Measurements from ENCODE around the gene TRABD2B. TPM values are rescaled to one million over a fixed set of nuclear protein-coding genes. Genes with fewer than 3 reads are reported as not detected.

TRABD2B gene
- total and polyA plus RNA-seq, 2 of the 13 experiments (the other 11 are each of a cell fraction or from before 2014, with no cell fraction given), result 0.04 TPM; not detected in 1

- WGBS (ENCODE audit: low lambda C conversion rate), result 61% methylated on average over 3 of the region's 3 CpGs
- POLR2A ChIA-PET, result no interaction called here
- H3K9ac ChIP-seq (ENCODE audit: insufficient read depth, low read depth, low read length), result no peak overlapping the region
- FAIRE-seq (no peak), ATAC-seq (no peak), DNase-seq (ENCODE audit: low spot score) (no peak)
- H3K27ac ChIP-seq (ENCODE audit: extremely low read length, insufficient read depth, low read length), result no peak overlapping the region
- CTCF ChIA-PET (ENCODE audit: low intra/inter-chr PET ratio, low total read pairs), result no interaction called here
- TF ChIP-seq CENPBD1 (CRISPR knock-in tag; IDR thresholded peaks at IDR 0.05; ENCODE audit: borderline replicate concordance, low read depth), result no peak
- TF ChIP-seq, protein P1, sequence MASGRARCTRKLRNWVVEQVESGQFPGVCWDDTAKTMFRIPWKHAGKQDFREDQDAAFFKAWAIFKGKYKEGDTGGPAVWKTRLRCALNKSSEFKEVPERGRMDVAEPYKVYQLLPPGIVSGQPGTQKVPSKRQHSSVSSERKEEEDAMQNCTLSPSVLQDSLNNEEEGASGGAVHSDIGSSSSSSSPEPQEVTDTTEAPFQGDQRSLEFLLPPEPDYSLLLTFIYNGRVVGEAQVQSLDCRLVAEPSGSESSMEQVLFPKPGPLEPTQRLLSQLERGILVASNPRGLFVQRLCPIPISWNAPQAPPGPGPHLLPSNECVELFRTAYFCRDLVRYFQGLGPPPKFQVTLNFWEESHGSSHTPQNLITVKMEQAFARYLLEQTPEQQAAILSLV (CRISPR knock-in tag; IDR thresholded peaks at IDR 0.05; ENCODE audit: borderline replicate concordance), result no peak
- no peak for TF ChIP-seq ARNT (IDR thresholded peaks at IDR 0.05)
- no peak for TF ChIP-seq ZNF18 (CRISPR knock-in tag; IDR thresholded peaks at IDR 0.05; ENCODE audit: insufficient replicate concordance)
- no peak for TF ChIP-seq GABPB1 (CRISPR knock-in tag; IDR thresholded peaks at IDR 0.05)
- no peak overlapping the region for H2AFZ ChIP-seq (ENCODE audit: low read length)
- no peaks in the 10 kb centered on the region for H3K79me2 ChIP-seq (ENCODE audit: insufficient read depth, low read length)
- no peaks in the 10 kb centered on the region for H4K20me1 ChIP-seq (ENCODE audit: insufficient read depth, low read length)
- H3K9me3 ChIP-seq (ENCODE audit: low read length), result no peaks in the 10 kb centered on the region
- H3K4me1 ChIP-seq (ENCODE audit: insufficient read depth, low read length), result 0 out of 2 replicates have a peak, but pooled peaks cover 7% of the 10 kb centered on the region
- no peaks in the 10 kb centered on the region for H3K36me3 ChIP-seq (replicated peaks in 1 of 2; ENCODE audit: control insufficient read depth in 1 of 2, insufficient read depth in 2 of 2, low read length in 2 of 2)
- no peaks in the 10 kb centered on the region; a peak in 1 of 5 replicates for H3K27me3 ChIP-seq (ENCODE audit: control insufficient read depth in 1 of 2, insufficient read depth in 2 of 2, low read length in 2 of 2)
- no peak overlapping the region for H3K4me2 ChIP-seq (ENCODE audit: low read depth, low read length)
- in situ Hi-C loops (cut with HindIII; ENCODE audit: extremely low pct_ligation_motif_present, low pct_unique_long_range_greater_than_20kb) (no loop called here), intact Hi-C loops (cut with micrococcal nuclease; ENCODE audit: unreplicated experiment) (no loop called here)
- H3K4me3 ChIP-seq (replicated peaks in 1 of 3; ENCODE audit: insufficient read depth in 1 of 3, low read depth in 2 of 3, low read length in 3 of 3), result no peak overlapping the region
- no TSS peak for BruUV-seq (replicated peaks)
Measured at GRCh38 chr1:47970882-47971281, 26.3 kb downstream of the TRABD2B start.

DNA sequence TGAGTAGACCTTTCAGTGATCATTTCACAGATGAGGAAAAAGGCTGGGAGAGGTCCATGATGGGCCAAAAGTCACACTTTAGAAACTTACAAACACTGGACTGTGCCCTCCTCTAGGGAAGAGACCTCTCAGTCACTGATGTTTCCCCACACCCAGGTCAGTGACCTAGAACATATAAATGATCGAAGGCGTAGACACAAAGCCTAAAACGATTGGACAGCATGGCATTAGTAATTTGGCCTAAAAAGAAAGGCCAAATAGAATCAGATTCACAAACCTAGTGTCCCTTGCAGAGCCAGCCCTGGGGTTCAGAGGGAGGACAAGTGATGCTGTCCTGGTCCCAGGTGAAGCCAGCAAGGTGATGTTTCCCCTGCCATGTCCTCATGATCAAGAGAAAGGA is 27.7 kb downstream of the TRABD2B start:
- Histone ChIP-seq H2AFZ (ENCODE audit: low read length) (no peak overlapping the region), H3K79me2 (ENCODE audit: insufficient read depth, low read length) (no peaks in the 10 kb centered on the region), H3K4me1 (ENCODE audit: insufficient read depth, low read length) (peaks cover 10% of the 10 kb centered on the region), H3K27ac (ENCODE audit: extremely low read length, insufficient read depth, low read length) (no peak overlapping the region), H3K9ac (ENCODE audit: insufficient read depth, low read depth, low read length) (no peak overlapping the region), H3K4me3 (replicated peaks in 1 of 3; ENCODE audit: insufficient read depth in 1 of 3, low read depth in 2 of 3, low read length in 3 of 3) (no peak overlapping the region), H3K4me2 (ENCODE audit: low read depth, low read length) (no peak overlapping the region), H3K27me3 (ENCODE audit: control insufficient read depth in 1 of 2, insufficient read depth in 2 of 2, low read length in 2 of 2) (no peaks in the 10 kb centered on the region; a peak in 1 of 5 replicates), H4K20me1 (ENCODE audit: insufficient read depth, low read length) (no peaks in the 10 kb centered on the region), H3K36me3 (replicated peaks in 1 of 2; ENCODE audit: control insufficient read depth in 1 of 2, insufficient read depth in 2 of 2, low read length in 2 of 2) (no peaks in the 10 kb centered on the region), H3K9me3 (ENCODE audit: low read length) (no peaks in the 10 kb centered on the region)
- no peak for DNase-seq (ENCODE audit: low spot score)
- POLR2A ChIA-PET, result no interaction called here
- no peak for FAIRE-seq
- no peak for ATAC-seq
- CTCF ChIA-PET (ENCODE audit: low intra/inter-chr PET ratio, low total read pairs), result no interaction called here
- 0% methylated on average over 3 of the region's 3 CpGs for WGBS (ENCODE audit: low lambda C conversion rate)
- no TSS peak for BruUV-seq (replicated peaks)
- intact Hi-C loops (cut with micrococcal nuclease; ENCODE audit: unreplicated experiment) (no loop called here), in situ Hi-C loops (cut with HindIII; ENCODE audit: extremely low pct_ligation_motif_present, low pct_unique_long_range_greater_than_20kb) (no loop called here)
- TF ChIP-seq, protein P2, sequence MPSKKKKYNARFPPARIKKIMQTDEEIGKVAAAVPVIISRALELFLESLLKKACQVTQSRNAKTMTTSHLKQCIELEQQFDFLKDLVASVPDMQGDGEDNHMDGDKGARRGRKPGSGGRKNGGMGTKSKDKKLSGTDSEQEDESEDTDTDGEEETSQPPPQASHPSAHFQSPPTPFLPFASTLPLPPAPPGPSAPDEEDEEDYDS (CRISPR knock-in tag; IDR thresholded peaks at IDR 0.05), result no peak
